Fibroblast of the aortic adventitia (primary cell): ENCODE measurements around the gene DENND5B. TPM values are rescaled to one million over a fixed set of nuclear protein-coding genes. Genes with fewer than 3 reads are reported as not detected.
A peak's percentile ranks its signal among the peaks of the same experiment; 100 is the strongest.
"Not testable (repeated sequence)": the region's sequence is repeated elsewhere in the genome, so short reads cannot be mapped to it uniquely, and the experiment has no call there.

Experiments
- DNase-seq: peaks from one replicate; pipeline ENCODE4 v3.0.0-alpha.2; 2010; ENCODE audit warnings: low read depth
- H3K4me3 ChIP-seq: 2 replicates; pipeline ENCODE4 v1.5.1; 2011; ENCODE audit warnings: low read depth, mild to moderate bottlenecking, control low read depth, low read length, moderate library complexity
- total RNA-seq: library from RNA; depleted of rRNA; stranded (reverse); fragments of >200 nt; gene quantifications from 2 replicates; pipeline ENCODE4 v1.2.3, GENCODE V29; 2012; ENCODE audit warnings: low replicate concordance
- TF ChIP-seq, protein P1 (sequence below): IDR thresholded peaks from 2 replicates; pipeline ENCODE4 v1.5.1; 2011; ENCODE audit warnings: mild to moderate bottlenecking, low read length, control low read depth, inconsistent platforms; ENCODE audit not compliant: insufficient read depth

The DENND5B gene
- total RNA-seq, 1 donor = 19.2 TPM

DNA sequence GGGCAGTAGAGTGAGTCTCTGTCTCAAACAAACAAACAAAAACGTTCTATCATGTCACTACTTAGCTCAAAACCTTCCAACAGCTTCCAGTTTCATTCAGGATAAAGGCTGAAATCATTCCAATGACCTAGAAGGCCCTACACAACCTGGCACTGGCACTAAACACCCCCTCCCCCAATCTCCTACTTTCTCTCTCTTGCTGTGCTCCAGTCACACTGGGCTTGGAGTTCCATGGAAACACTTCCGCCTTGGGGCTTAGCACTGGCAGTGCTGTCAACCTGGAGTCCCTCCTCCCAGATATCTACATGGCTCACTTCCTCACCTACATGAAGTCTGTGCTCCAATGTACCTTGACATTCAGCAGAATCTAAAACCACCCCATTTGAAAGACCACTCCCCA lies 199.9 kb downstream of the DENND5B start:
- no peak for DNase-seq
- TF ChIP-seq, protein P1, sequence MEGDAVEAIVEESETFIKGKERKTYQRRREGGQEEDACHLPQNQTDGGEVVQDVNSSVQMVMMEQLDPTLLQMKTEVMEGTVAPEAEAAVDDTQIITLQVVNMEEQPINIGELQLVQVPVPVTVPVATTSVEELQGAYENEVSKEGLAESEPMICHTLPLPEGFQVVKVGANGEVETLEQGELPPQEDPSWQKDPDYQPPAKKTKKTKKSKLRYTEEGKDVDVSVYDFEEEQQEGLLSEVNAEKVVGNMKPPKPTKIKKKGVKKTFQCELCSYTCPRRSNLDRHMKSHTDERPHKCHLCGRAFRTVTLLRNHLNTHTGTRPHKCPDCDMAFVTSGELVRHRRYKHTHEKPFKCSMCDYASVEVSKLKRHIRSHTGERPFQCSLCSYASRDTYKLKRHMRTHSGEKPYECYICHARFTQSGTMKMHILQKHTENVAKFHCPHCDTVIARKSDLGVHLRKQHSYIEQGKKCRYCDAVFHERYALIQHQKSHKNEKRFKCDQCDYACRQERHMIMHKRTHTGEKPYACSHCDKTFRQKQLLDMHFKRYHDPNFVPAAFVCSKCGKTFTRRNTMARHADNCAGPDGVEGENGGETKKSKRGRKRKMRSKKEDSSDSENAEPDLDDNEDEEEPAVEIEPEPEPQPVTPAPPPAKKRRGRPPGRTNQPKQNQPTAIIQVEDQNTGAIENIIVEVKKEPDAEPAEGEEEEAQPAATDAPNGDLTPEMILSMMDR = no peak
- no peak overlapping the region for H3K4me3 ChIP-seq

DNA sequence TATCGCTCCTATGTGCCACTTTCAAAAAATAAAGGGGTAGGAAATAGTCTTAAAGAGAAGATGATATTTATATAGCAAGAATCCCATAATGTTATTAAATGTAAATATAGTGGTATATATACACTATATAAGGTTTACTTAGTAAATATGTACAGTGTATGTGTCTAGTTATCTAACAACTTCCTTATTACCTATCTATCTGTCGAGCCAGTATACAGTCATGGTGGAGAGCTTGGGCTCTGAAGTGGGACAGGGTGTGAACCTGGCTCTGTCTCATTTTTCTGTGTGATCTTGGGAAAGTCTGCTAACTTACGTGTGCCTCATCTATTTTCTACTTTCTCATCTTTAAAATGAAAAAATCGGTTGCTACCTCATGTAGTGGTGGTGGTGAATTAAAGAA lies 202.2 kb downstream of the DENND5B start:
- no peak overlapping the region for H3K4me3 ChIP-seq
- TF ChIP-seq, protein P1 = no peak
- DNase-seq = no peak

GRCh38 chr12:31387466-31387865 lies 203.5 kb downstream of the DENND5B start:
- H3K4me3 ChIP-seq = no peak overlapping the region
- DNase-seq = peak; percentile 16
- TF ChIP-seq, protein P1 = no peak

DNA sequence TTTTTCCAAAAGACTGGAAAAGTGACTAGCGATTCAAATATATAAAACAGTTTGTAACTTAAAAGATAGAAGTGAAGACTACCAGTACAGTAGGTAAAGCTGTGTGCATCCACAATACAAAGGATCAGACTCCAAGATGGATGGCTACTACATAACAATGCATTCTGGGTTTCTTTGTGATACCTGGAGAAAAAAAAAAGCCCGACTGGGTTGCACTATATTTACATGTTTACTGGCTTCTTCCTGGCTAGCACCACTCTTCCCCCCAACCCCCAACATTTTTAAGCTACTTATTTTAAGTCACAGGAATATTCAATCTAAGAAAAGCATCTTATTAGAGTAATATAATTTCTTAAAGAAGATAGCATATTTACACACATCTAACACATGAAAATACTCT lies 203.9 kb downstream of the DENND5B start:
- DNase-seq = no peak
- TF ChIP-seq, protein P1 = no peak
- no peak overlapping the region for H3K4me3 ChIP-seq

GRCh38 chr12:31386364-31386777 lies 204.6 kb downstream of the DENND5B start:
- TF ChIP-seq, protein P1 = no peak
- DNase-seq = no peak
- H3K4me3 ChIP-seq = no peak overlapping the region

DNA sequence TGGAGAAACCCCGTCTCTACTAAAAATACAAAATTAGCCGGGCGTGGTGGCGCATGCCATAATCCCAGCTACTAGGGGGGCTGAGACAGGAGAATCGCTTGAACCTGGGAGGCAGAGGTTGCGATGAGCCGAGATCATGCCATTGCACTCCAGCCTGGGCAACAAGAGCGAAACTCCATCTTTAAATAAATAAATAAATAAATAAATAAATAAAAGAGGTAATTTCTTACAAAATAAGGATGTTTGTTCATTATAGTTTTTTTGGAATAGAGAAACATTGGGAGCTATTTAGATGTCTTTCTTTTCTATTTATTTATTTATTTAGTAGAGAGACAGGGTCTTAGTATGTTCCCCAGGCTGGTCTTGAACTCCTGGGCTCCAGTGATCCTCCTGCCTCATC lies 213.7 kb downstream of the DENND5B start:
- DNase-seq, H3K4me3 ChIP-seq: not testable (repeated sequence)

DNA sequence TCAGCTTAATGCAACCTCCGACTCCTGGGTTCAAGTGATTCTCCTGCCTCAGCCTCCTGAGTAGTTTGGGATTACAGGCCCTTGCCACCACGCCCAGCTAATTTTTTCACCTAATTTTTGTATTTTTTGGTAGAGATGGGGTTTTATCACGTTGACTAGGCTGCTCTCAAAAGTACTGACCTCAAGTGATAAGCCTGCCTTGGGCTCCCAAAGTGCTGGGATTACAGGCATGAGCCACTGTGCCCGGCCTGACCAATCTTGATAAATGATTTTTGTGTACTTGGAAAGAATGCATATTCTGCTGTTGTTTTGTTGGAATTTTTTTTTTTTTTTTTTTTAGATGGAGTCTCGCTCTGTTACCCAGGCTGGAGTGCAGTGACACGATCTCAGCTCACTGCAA lies 215.5 kb downstream of the DENND5B start:
- H3K4me3 ChIP-seq, DNase-seq: not testable (repeated sequence)

GRCh38 chr12:31371256-31371620 lies 219.7 kb downstream of the DENND5B start:
- no peak for DNase-seq
- no peak overlapping the region for H3K4me3 ChIP-seq
- TF ChIP-seq, protein P1 = no peak
